K562 (cell line): ENCODE results near the gene KLHL13. TPM values are rescaled to one million over a fixed set of nuclear protein-coding genes. Genes with fewer than 3 reads are reported as not detected.
"Not testable (repeated sequence)": the region's sequence is repeated elsewhere in the genome, so short reads cannot be mapped to it uniquely, and the experiment has no call there.

Experiments used
- ATAC-seq: fragments of 200-7000 bp; cut with Tn5 transposase; 3 replicates; pipeline ENCODE4 v1.9.1; 2020; ENCODE audit warnings: moderate library complexity
- BruUV-seq: library from RNA; stranded (reverse); fragments of 400-500 nt; replicated peaks from 2 replicates; lab custom pipeline; 2021; lab: Mats Ljungman, UMichigan
- CTCF ChIA-PET: fragments of 300-600 bp; formaldehyde crosslinking; extraction: SDS; loops from one replicate; lab custom pipeline; 2021; ENCODE audit warnings: low intra/inter-chr PET ratio; lab: Yijun Ruan, JAX
- POLR2A ChIA-PET: fragments of 300-600, 350-650 bp; sonication (Branson Sonifier 250); formaldehyde crosslinking; extraction: SDS; loops from one replicate; lab custom pipeline; 2021; ENCODE audit warnings: antibody characterized with exemption, inconsistent platforms; lab: Yijun Ruan, JAX
- DNase-seq, 4 experiments: peaks; one replicate each; pipeline versions ENCODE4 v3.0.0 to v3.0.0-alpha.2; 2011 to 2018; ENCODE audit warnings: low spot score in 3 of 4, mixed read lengths in 3 of 4; ENCODE audit errors: extremely low read depth in 1 of 4
- FAIRE-seq: peaks from 2 replicates; lab custom pipeline; 2011; peaks lifted over from hg19 to GRCh38; lab: Jason Lieb, UNC
- H2AFZ ChIP-seq: 2 replicates; pipeline ENCODE4 v1.6.0; 2011; ENCODE audit warnings: low read depth, low read length, control low read depth, inconsistent platforms
- H3K27ac ChIP-seq: fragments of 200-600 bp; 3 replicates; pipeline ENCODE4 v1.8.0; 2011; ENCODE audit warnings: low read depth, mild to moderate bottlenecking, control low read depth, inconsistent platforms, low read length, moderate library complexity, mixed read lengths; ENCODE audit errors: extremely low read depth
- H3K27me3 ChIP-seq, 2 experiments: fragments of 300-600 bp in 1 of 2; 2 replicates in 1 of 2; 3 replicates in 1 of 2; pipeline versions ENCODE4 v1.6.0 to v1.8.0; 2011; ENCODE audit warnings: inconsistent platforms in 2 of 2, low read length in 2 of 2, mild to moderate bottlenecking in 1 of 2, mixed read lengths in 1 of 2, moderate library complexity in 1 of 2; ENCODE audit not compliant: control insufficient read depth in 2 of 2, insufficient read depth in 2 of 2
- H3K36me3 ChIP-seq: fragments of 300-600 bp; 3 replicates; pipeline ENCODE4 v1.8.0; 2011; ENCODE audit warnings: mild to moderate bottlenecking, low read length, inconsistent platforms; ENCODE audit not compliant: control insufficient read depth, insufficient read depth
- H3K4me1 ChIP-seq, 2 experiments: fragments of 200-600 bp in 1 of 2; replicated peaks in 1 of 2; 2 replicates in 1 of 2; 3 replicates in 1 of 2; pipeline versions ENCODE4 v1.5.1 to v1.8.0; 2011; ENCODE audit warnings: inconsistent platforms in 2 of 2, low read length in 2 of 2, mild to moderate bottlenecking in 1 of 2, mixed read lengths in 1 of 2, moderate library complexity in 1 of 2; ENCODE audit not compliant: control insufficient read depth in 2 of 2, insufficient read depth in 2 of 2
- H3K4me2 ChIP-seq: 2 replicates; pipeline ENCODE4 v1.6.1; 2011; ENCODE audit warnings: low read length, control low read depth, inconsistent platforms, mixed read lengths; ENCODE audit not compliant: insufficient read depth
- H3K4me3 ChIP-seq: fragments of 200-600 bp; sonication (generic), shearing (Covaris generic); 2 replicates; pipeline ENCODE4 v1.5.1; 2016; ENCODE audit warnings: control low read depth, inconsistent platforms
- H3K79me2 ChIP-seq: fragments of 200-600 bp; 3 replicates; pipeline ENCODE4 v1.8.0; 2011; ENCODE audit warnings: low read length, inconsistent platforms; ENCODE audit not compliant: control insufficient read depth, insufficient read depth
- H3K9ac ChIP-seq, 2 experiments: 2 replicates each; pipeline versions ENCODE4 v1.6.0 to v1.6.1; 2011; ENCODE audit warnings: low read depth in 2 of 2, low read length in 2 of 2, control low read depth in 1 of 2, inconsistent platforms in 1 of 2, mild to moderate bottlenecking in 1 of 2, mixed read lengths in 1 of 2; ENCODE audit not compliant: insufficient read depth in 1 of 2
- H3K9me1 ChIP-seq: one replicate; pipeline ENCODE4 v1.6.0; 2011; ENCODE audit warnings: inconsistent platforms, mild to moderate bottlenecking, low read length, moderate library complexity; ENCODE audit not compliant: control insufficient read depth, insufficient read depth
- H3K9me3 ChIP-seq: replicated peaks from 2 replicates; pipeline ENCODE4 v1.5.1; 2011; ENCODE audit warnings: low read depth, low read length, inconsistent platforms; ENCODE audit not compliant: control insufficient read depth, insufficient read depth
- H4K20me1 ChIP-seq: replicated peaks from 2 replicates; pipeline ENCODE4 v1.6.1; 2011; ENCODE audit warnings: low read length, inconsistent platforms, mixed read lengths; ENCODE audit not compliant: control insufficient read depth, insufficient read depth
- E2F3 ChIP-seq: fragments of 250-450 bp; sonication (Bioruptor Pico); IDR thresholded peaks from 2 replicates; pipeline ENCODE4 v1.4.0; 2020; ENCODE audit warnings: mild to moderate bottlenecking
- MEF2A ChIP-seq: IDR thresholded peaks from 2 replicates; pipeline ENCODE4 v1.6.1; 2011; ENCODE audit warnings: low read depth, mild to moderate bottlenecking, low read length, moderate library complexity; ENCODE audit not compliant: control insufficient read depth
- NCOA2 ChIP-seq, 2 experiments: fragments of 450-650 bp; IDR thresholded peaks; 2 replicates each; pipeline ENCODE4 v1.6.1; 2018; ENCODE audit warnings: mild to moderate bottlenecking in 2 of 2, moderate library complexity in 1 of 2; ENCODE audit not compliant: partially characterized antibody in 2 of 2
- SIN3A ChIP-seq, 2 experiments: fragments of 150-350 bp in 1 of 2; IDR thresholded peaks; 2 replicates each; pipeline ENCODE4 v1.6.1; 2011 to 2016; ENCODE audit warnings: borderline replicate concordance in 2 of 2, low read depth in 2 of 2, low read length in 2 of 2, mild to moderate bottlenecking in 2 of 2, moderate library complexity in 2 of 2; ENCODE audit not compliant: control insufficient read depth in 1 of 2
- TAF9B ChIP-seq: fragments of 450-650 bp; IDR thresholded peaks from 2 replicates; pipeline ENCODE4 v1.6.1; 2018; ENCODE audit warnings: mild to moderate bottlenecking; ENCODE audit not compliant: partially characterized antibody
- WGBS: fragments of 100-300 bp; shearing (Covaris generic); methylation state at CpG from one replicate; pipeline ENCODE4 v1.1.6; 2016; ENCODE audit warnings: low coverage, mixed read lengths; ENCODE audit not compliant: insufficient coverage; ENCODE audit errors: missing lambda C conversion rate; 5-methylcytosine and 5-hydroxymethylcytosine counted together
- in situ Hi-C: fragments of 300-500 bp; cut with MboI; formaldehyde crosslinking; loops from 4 replicates; pipeline ENCODE4 v1.15.0; 2018; ENCODE audit warnings: inconsistent platforms, mixed read lengths
- intact Hi-C: fragments of 100-400 bp; cut with micrococcal nuclease; formaldehyde crosslinking; loops from 2 replicates; pipeline ENCODE4 v1.14.2; 2022
- polyA plus RNA-seq, 8 experiments: library from polyadenylated mRNA; depleted of rRNA in 4 of 8; stranded (reverse) in 5 of 8; unstranded in 3 of 8; fragments of >200 nt; fragmentation: Nextera tagmentation in 2 of 8; fragmentation: Illumina TruSeq in 1 of 8; extraction: Ambion mirVana in 2 of 8; extraction: Trizol in 1 of 8; gene quantifications; 2 replicates each; pipeline versions ENCODE4 v1.2.1 to v1.2.3, GENCODE V29; 2011 to 2014; ENCODE audit warnings: inconsistent platforms in 1 of 8, missing spikeins in 1 of 8
- total RNA-seq, 7 experiments: library from RNA; depleted of rRNA in 6 of 7; stranded (reverse); fragments of >200 nt in 6 of 7; fragmentation: Illumina TruSeq in 2 of 7; extraction: Trizol in 2 of 7; gene quantifications; 2 replicates each; pipeline versions ENCODE4 v1.2.1 to v1.2.3, GENCODE V29; 2011 to 2021; ENCODE audit warnings: low replicate concordance in 1 of 7
- TF ChIP-seq, protein P1 (sequence below): fragments of 450-650 bp; IDR thresholded peaks from 2 replicates; pipeline ENCODE4 v1.6.1; 2016; ENCODE audit warnings: missing biosample characterization, missing genetic modification characterization
- TF ChIP-seq, protein P2 (sequence below): fragments of 250-450 bp; sonication (Bioruptor Pico); IDR thresholded peaks from 2 replicates; pipeline ENCODE4 v1.5.0; 2020; ENCODE audit warnings: mild to moderate bottlenecking
- TF ChIP-seq, protein P3 (sequence below), 2 experiments: fragments of 150-350 bp in 1 of 2; IDR thresholded peaks; 2 replicates each; pipeline ENCODE4 v1.6.1; 2012 to 2016; ENCODE audit warnings: low read depth in 2 of 2, low read length in 2 of 2, mild to moderate bottlenecking in 1 of 2, moderate library complexity in 1 of 2

The KLHL13 gene
- total and polyA plus RNA-seq, 9 of the 15 experiments (the other 6 are each of a cell fraction or from before 2014, with no cell fraction given): 1.2 to 4.1 (median 2.2) TPM

DNA sequence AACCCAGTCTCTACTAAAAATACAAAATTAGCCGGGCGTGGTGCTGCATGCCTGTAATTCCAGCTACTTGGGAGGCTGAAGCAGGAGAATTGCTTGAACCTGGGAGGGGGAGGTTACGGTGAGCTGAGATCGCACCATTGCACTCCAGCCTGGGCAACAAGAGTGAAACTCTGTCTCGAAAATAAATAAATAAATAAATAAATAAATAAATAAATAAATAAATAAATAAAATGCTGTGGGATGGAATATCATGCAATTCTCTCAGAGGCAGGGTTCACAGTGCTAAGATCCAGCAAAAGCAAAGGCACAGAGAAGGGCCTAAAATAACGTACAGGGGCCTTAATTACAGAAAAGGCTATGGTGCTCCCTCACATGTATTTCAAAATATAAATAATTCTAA lies 114.2 kb downstream of the KLHL13 start:
- BruUV-seq, H2AFZ ChIP-seq, H3K27ac ChIP-seq, H3K9ac ChIP-seq, H3K9me3 ChIP-seq, H3K36me3 ChIP-seq, H3K27me3 ChIP-seq, H4K20me1 ChIP-seq, in situ Hi-C loops, POLR2A ChIA-PET, CTCF ChIA-PET, DNase-seq, H3K4me2 ChIP-seq, H3K79me2 ChIP-seq, ATAC-seq, H3K4me3 ChIP-seq, H3K9me1 ChIP-seq, intact Hi-C loops, FAIRE-seq, H3K4me1 ChIP-seq: not testable (repeated sequence)
- 0% methylated on average over 4 of the region's 6 CpGs for WGBS

DNA sequence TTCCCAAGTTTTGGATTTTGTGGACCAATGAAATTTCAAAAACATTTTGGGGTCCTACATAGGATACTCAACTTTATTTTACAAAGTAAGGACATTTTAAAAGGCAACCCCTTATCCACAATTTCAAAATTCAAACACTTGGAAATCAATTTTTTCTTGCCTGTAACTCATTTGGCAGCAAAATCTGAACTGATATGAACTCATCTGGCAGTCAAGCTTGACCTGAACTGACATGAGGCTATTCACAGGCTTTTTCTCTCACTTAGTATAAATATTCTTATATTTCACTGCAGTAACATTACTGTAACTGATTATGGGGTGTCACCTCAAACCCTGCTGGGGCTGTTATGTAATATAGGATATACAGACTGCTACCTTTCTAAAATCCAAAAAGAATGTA lies 116.1 kb downstream of the KLHL13 start:
- H3K4me2 ChIP-seq: no peak overlapping the region
- no peak overlapping the region for H2AFZ ChIP-seq
- H3K36me3 ChIP-seq: no peaks in the 10 kb centered on the region
- no peaks in the 10 kb centered on the region for H3K9me1 ChIP-seq
- CTCF ChIA-PET: no interaction called here
- in situ Hi-C loops: no loop called here
- H3K27me3 ChIP-seq: no peaks in the 10 kb centered on the region
- intact Hi-C loops: no loop called here
- H4K20me1 ChIP-seq: no peaks in the 10 kb centered on the region
- DNase-seq (no peak), FAIRE-seq (no peak), ATAC-seq (no peak)
- H3K4me1 ChIP-seq: no peaks in the 10 kb centered on the region
- no TSS peak for BruUV-seq
- no peaks in the 10 kb centered on the region; the same call in 1 of the 2 replicates for H3K9me3 ChIP-seq
- POLR2A ChIA-PET: no interaction called here
- H3K4me3 ChIP-seq: no peak overlapping the region
- H3K9ac ChIP-seq: no peak overlapping the region
- H3K27ac ChIP-seq: no peak overlapping the region
- no peaks in the 10 kb centered on the region for H3K79me2 ChIP-seq
- TF ChIP-seq, protein P1, sequence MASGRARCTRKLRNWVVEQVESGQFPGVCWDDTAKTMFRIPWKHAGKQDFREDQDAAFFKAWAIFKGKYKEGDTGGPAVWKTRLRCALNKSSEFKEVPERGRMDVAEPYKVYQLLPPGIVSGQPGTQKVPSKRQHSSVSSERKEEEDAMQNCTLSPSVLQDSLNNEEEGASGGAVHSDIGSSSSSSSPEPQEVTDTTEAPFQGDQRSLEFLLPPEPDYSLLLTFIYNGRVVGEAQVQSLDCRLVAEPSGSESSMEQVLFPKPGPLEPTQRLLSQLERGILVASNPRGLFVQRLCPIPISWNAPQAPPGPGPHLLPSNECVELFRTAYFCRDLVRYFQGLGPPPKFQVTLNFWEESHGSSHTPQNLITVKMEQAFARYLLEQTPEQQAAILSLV (tag): no peak
- no peak for TF ChIP-seq SIN3A (IDR thresholded peaks at IDR 0.05; ENCODE audit: borderline replicate concordance in 2 of 2, control insufficient read depth in 1 of 2, low read depth in 2 of 2, low read length in 2 of 2)
- TF ChIP-seq, protein P2, sequence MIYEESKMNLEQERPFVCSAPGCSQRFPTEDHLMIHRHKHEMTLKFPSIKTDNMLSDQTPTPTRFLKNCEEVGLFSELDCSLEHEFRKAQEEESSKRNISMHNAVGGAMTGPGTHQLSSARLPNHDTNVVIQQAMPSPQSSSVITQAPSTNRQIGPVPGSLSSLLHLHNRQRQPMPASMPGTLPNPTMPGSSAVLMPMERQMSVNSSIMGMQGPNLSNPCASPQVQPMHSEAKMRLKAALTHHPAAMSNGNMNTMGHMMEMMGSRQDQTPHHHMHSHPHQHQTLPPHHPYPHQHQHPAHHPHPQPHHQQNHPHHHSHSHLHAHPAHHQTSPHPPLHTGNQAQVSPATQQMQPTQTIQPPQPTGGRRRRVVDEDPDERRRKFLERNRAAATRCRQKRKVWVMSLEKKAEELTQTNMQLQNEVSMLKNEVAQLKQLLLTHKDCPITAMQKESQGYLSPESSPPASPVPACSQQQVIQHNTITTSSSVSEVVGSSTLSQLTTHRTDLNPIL (CRISPR knock-in tag): no peak
- no peak for TF ChIP-seq NCOA2 (IDR thresholded peaks at IDR 0.05; ENCODE audit: partially characterized antibody in 2 of 2)
- TF ChIP-seq E2F3 (CRISPR knock-in tag): no peak
- TF ChIP-seq TAF9B: no peak
- TF ChIP-seq, protein P3, sequence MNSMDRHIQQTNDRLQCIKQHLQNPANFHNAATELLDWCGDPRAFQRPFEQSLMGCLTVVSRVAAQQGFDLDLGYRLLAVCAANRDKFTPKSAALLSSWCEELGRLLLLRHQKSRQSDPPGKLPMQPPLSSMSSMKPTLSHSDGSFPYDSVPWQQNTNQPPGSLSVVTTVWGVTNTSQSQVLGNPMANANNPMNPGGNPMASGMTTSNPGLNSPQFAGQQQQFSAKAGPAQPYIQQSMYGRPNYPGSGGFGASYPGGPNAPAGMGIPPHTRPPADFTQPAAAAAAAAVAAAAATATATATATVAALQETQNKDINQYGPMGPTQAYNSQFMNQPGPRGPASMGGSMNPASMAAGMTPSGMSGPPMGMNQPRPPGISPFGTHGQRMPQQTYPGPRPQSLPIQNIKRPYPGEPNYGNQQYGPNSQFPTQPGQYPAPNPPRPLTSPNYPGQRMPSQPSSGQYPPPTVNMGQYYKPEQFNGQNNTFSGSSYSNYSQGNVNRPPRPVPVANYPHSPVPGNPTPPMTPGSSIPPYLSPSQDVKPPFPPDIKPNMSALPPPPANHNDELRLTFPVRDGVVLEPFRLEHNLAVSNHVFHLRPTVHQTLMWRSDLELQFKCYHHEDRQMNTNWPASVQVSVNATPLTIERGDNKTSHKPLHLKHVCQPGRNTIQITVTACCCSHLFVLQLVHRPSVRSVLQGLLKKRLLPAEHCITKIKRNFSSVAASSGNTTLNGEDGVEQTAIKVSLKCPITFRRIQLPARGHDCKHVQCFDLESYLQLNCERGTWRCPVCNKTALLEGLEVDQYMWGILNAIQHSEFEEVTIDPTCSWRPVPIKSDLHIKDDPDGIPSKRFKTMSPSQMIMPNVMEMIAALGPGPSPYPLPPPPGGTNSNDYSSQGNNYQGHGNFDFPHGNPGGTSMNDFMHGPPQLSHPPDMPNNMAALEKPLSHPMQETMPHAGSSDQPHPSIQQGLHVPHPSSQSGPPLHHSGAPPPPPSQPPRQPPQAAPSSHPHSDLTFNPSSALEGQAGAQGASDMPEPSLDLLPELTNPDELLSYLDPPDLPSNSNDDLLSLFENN (IDR thresholded peaks at IDR 0.05; ENCODE audit: low read depth in 2 of 2, low read length in 2 of 2): no peak
- no peak for TF ChIP-seq MEF2A
